ENCODE results near the gene KAT7.

GRCh38 chr17:49749730-49750129, 38.8 kb upstream of the KAT7 start:
- TF ChIP-seq POLR2AphosphoS5 (IDR thresholded peaks at IDR 0.05; ENCODE audit: borderline replicate concordance, low read depth, low read length): no peak
- TF ChIP-seq EZH2 (IDR thresholded peaks at IDR 0.05): no peak
